GM13977 (cell line): ENCODE results near the gene STK32B.

Experiments used
- DNase-seq: peaks from one replicate; pipeline ENCODE4 v3.0.0; 2012; ENCODE audit warnings: low spot score
- CTCF ChIP-seq: IDR thresholded peaks from 2 replicates; pipeline ENCODE4 v1.5.1; 2012; ENCODE audit warnings: mild to moderate bottlenecking, control low read depth; ENCODE audit not compliant: insufficient read depth; ENCODE audit errors: extremely low read depth, missing control alignments
- in situ Hi-C: fragments of 300-500 bp; cut with MboI; formaldehyde crosslinking; loops from one replicate; pipeline ENCODE4 v1.12.0; 2022; ENCODE audit warnings: low sequenced_read_pairs, low pct_unique_long_range_greater_than_20kb, mixed read lengths, inconsistent platforms; ENCODE audit not compliant: unreplicated experiment

Gene STK32B

GRCh38 chr4:5188130-5188529, 136.8 kb downstream of the STK32B start:
- no peak for TF ChIP-seq CTCF
- DNase-seq: no peak
- in situ Hi-C loops: no loop called here

- TF ChIP-seq CTCF: no peak
- DNase-seq: no peak
Observed at GRCh38 chr4:5191831-5192230, 140.6 kb downstream of the STK32B start.

GRCh38 chr4:5192271-5192670, 141.0 kb downstream of the STK32B start:
- in situ Hi-C loops: no loop called here
- no peak for TF ChIP-seq CTCF
- no peak for DNase-seq

More at GRCh38 chr4:5191831-5192230, 140.6 kb downstream of the STK32B start:
- in situ Hi-C loops: no loop called here

- in situ Hi-C loops: no loop called here
- no peak for TF ChIP-seq CTCF
Observed at GRCh38 chr4:5192678-5193077, 141.4 kb downstream of the STK32B start.

GRCh38 chr4:5198656-5199541, 147.6 kb downstream of the STK32B start:
- no peak for TF ChIP-seq CTCF
- in situ Hi-C loops: no loop called here
- no peak for DNase-seq

More at GRCh38 chr4:5192678-5193077, 141.4 kb downstream of the STK32B start:
- DNase-seq: no peak

GRCh38 chr4:5199912-5200311, 148.6 kb downstream of the STK32B start:
- TF ChIP-seq CTCF: no peak
- DNase-seq: no peak
- in situ Hi-C loops: no loop called here
